Vagina (tissue), 2 donors: ENCODE measurements around the gene DRAM1.

Experiments used
- POLR2AphosphoS5 ChIP-seq, 2 donors: sonication (generic); formaldehyde crosslinking; IDR thresholded peaks; one replicate each; pipeline ENCODE4 v1.9.0; 2017; ENCODE audit warnings: antibody characterized with exemption in 2 of 2, mild to moderate bottlenecking in 2 of 2, low read depth in 1 of 2; ENCODE audit not compliant: insufficient read depth in 1 of 2
- TF ChIP-seq, protein P1 (sequence below), 3 experiments: fragments of 450-650 bp in 2 of 3; fragments of 200-600 bp in 1 of 3; sonication (generic) in 1 of 3; IDR thresholded peaks; one replicate each; pipeline ENCODE4 v1.5.1; 2017 to 2019; ENCODE audit warnings: antibody characterized with exemption in 3 of 3, mild to moderate bottlenecking in 2 of 3, moderate library complexity in 2 of 3

DNA sequence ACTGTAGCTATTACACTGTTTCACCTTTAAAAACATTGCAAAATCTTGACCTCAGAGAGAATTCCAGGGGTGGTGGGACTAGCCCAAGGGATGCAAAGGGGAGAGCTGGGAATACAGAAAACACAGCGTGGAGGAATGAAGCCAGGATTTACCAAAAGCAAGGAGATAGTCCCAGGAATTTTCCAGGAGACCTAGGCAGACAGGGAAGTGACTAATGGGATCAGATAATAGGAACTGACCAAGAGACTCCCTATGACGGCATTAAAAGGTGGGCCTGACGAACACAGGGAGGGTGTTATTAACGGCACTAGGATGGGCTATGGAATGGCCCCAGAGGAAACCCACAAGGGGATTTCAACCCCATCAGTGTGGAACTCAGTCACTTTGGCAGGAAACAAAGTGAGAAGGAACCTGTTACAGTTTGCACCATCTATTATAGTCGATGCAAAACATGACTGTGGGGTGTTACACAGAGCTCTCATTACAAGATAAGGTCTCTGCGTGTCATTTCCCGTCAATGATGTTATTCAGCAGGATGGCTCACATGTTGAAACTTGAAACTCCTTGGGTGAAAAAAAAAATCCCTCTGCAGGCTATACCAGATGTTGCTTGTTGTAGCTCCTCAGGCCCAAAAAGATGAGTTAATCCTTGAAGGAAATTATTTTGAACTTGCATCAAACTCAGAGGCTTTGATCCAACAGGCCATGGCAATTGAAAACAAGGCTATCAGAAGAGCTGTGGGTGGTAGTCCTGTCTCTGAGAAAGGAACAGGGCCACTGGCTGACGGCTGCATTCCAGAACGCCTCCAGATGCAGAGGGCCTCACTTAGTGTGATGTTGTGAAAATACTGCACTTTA lies 58.7 kb downstream of the DRAM1 start:
- TF ChIP-seq, protein P1, sequence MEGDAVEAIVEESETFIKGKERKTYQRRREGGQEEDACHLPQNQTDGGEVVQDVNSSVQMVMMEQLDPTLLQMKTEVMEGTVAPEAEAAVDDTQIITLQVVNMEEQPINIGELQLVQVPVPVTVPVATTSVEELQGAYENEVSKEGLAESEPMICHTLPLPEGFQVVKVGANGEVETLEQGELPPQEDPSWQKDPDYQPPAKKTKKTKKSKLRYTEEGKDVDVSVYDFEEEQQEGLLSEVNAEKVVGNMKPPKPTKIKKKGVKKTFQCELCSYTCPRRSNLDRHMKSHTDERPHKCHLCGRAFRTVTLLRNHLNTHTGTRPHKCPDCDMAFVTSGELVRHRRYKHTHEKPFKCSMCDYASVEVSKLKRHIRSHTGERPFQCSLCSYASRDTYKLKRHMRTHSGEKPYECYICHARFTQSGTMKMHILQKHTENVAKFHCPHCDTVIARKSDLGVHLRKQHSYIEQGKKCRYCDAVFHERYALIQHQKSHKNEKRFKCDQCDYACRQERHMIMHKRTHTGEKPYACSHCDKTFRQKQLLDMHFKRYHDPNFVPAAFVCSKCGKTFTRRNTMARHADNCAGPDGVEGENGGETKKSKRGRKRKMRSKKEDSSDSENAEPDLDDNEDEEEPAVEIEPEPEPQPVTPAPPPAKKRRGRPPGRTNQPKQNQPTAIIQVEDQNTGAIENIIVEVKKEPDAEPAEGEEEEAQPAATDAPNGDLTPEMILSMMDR (IDR thresholded peaks at IDR 0.05), result no peak
- peak in 1 of 2 donors; percentile 12 for TF ChIP-seq POLR2AphosphoS5 (IDR thresholded peaks at IDR 0.05; ENCODE audit: insufficient read depth in 1 of 2, low read depth in 1 of 2)
